ENCODE measurements around the gene HFE. TPM values are rescaled to one million over a fixed set of nuclear protein-coding genes. Genes with fewer than 3 reads are reported as not detected.

Gene HFE
- total and polyA plus RNA-seq, 8 donors: 1.5 to 8.2 (median 3.7) TPM

DNA sequence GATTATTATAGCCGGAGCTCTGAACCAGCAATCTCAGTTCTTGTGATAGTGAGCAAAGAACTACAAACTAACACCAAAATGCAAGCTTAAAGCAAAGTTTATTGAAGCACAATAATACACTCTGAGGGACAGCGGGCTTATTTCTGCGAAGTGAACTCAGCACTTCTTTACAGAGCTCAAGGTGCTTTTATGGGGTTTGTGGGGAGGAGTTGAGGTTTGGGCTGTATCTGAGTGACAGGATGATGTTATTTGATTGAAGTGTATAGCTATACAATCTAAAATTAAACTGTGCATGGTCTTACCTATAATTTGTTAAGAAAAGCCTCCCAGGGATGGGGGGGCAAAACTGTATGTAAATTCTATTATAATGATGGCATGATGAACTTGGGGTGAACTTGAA, 1.0 kb upstream of the HFE start:
- H3K4me3 ChIP-seq: no peak overlapping the region
- DNase-seq: peak in 1 of 2 donors; percentile 27
- intact Hi-C loops (cut with DNase I; ENCODE audit: low total_unique reads): no loop called here
- H3K36me3 ChIP-seq: no peaks in the 10 kb centered on the region
- H3K27me3 ChIP-seq: no peaks in the 10 kb centered on the region
- no peak overlapping the region for H3K27ac ChIP-seq
- peaks cover 0 to 8% (median 0%) of the 10 kb centered on the region in 4 donors for H3K9me3 ChIP-seq
- 89 to 95% (median 92%) methylated on average over 3 of the region's 3 CpGs for WGBS, 5 donors
- H3K4me1 ChIP-seq: peaks cover 8 to 31% (median 20%) of the 10 kb centered on the region in 4 donors
- no peak for TF ChIP-seq EP300 (IDR thresholded peaks at IDR 0.05)
- TF ChIP-seq, protein P1, sequence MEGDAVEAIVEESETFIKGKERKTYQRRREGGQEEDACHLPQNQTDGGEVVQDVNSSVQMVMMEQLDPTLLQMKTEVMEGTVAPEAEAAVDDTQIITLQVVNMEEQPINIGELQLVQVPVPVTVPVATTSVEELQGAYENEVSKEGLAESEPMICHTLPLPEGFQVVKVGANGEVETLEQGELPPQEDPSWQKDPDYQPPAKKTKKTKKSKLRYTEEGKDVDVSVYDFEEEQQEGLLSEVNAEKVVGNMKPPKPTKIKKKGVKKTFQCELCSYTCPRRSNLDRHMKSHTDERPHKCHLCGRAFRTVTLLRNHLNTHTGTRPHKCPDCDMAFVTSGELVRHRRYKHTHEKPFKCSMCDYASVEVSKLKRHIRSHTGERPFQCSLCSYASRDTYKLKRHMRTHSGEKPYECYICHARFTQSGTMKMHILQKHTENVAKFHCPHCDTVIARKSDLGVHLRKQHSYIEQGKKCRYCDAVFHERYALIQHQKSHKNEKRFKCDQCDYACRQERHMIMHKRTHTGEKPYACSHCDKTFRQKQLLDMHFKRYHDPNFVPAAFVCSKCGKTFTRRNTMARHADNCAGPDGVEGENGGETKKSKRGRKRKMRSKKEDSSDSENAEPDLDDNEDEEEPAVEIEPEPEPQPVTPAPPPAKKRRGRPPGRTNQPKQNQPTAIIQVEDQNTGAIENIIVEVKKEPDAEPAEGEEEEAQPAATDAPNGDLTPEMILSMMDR (IDR thresholded peaks at IDR 0.05): no peak
- no peak for TF ChIP-seq POLR2A (IDR thresholded peaks at IDR 0.05)
- TF ChIP-seq POLR2AphosphoS5 (IDR thresholded peaks at IDR 0.05): no peak

DNA sequence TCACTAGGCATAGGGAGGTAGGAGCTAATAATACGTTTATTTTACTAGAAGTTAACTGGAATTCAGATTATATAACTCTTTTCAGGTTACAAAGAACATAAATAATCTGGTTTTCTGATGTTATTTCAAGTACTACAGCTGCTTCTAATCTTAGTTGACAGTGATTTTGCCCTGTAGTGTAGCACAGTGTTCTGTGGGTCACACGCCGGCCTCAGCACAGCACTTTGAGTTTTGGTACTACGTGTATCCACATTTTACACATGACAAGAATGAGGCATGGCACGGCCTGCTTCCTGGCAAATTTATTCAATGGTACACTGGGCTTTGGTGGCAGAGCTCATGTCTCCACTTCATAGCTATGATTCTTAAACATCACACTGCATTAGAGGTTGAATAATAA, 1.1 kb downstream of the HFE start:
- 18 to 46% (median 34%) methylated on average over 5 of the region's 5 CpGs for WGBS, 5 donors
- intact Hi-C loops (cut with DNase I; ENCODE audit: low total_unique reads): no loop called here
- Histone ChIP-seq H3K4me1 (peaks cover 8 to 31% (median 20%) of the 10 kb centered on the region in 4 donors), H3K4me3 (peak overlapping the region; percentile 60 to 69 (median 66)), H3K27ac (peak overlapping the region; percentile 39 to 95 (median 92)), H3K9me3 (no peaks in the 10 kb centered on the region), H3K27me3 (no peaks in the 10 kb centered on the region), H3K36me3 (peaks cover 0 to 4% (median 0%) of the 10 kb centered on the region in 4 donors)
- TF ChIP-seq, protein P1 (IDR thresholded peaks at IDR 0.05): no peak
- TF ChIP-seq POLR2AphosphoS5 (IDR thresholded peaks at IDR 0.05) (peak in 1 of 3 donors; percentile 73), EP300 (IDR thresholded peaks at IDR 0.05) (peak; percentile 43), POLR2A (IDR thresholded peaks at IDR 0.05) (no peak)
- DNase-seq: peak in 1 of 2 donors; percentile 32

DNA sequence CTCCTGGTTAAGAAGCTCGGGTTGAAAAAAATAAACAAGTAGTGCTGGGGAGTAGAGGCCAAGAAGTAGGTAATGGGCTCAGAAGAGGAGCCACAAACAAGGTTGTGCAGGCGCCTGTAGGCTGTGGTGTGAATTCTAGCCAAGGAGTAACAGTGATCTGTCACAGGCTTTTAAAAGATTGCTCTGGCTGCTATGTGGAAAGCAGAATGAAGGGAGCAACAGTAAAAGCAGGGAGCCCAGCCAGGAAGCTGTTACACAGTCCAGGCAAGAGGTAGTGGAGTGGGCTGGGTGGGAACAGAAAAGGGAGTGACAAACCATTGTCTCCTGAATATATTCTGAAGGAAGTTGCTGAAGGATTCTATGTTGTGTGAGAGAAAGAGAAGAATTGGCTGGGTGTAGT, 2.0 kb downstream of the HFE start:
- Histone ChIP-seq H3K27ac (peak overlapping the region in 3 of 5 donors; percentile 87 to 95 (median 94)), H3K4me3 (no peak overlapping the region), H3K27me3 (no peaks in the 10 kb centered on the region), H3K9me3 (no peaks in the 10 kb centered on the region), H3K36me3 (peaks cover 0 to 4% (median 0%) of the 10 kb centered on the region in 4 donors), H3K4me1 (peaks cover 8 to 31% (median 20%) of the 10 kb centered on the region in 4 donors)
- 57 to 77% (median 70%) methylated on average over 2 of the region's 2 CpGs for WGBS, 5 donors
- peak in 1 of 2 donors; percentile 39 for DNase-seq
- intact Hi-C loops (cut with DNase I; ENCODE audit: low total_unique reads): no loop called here
- TF ChIP-seq, protein P1 (IDR thresholded peaks at IDR 0.05): no peak

DNA sequence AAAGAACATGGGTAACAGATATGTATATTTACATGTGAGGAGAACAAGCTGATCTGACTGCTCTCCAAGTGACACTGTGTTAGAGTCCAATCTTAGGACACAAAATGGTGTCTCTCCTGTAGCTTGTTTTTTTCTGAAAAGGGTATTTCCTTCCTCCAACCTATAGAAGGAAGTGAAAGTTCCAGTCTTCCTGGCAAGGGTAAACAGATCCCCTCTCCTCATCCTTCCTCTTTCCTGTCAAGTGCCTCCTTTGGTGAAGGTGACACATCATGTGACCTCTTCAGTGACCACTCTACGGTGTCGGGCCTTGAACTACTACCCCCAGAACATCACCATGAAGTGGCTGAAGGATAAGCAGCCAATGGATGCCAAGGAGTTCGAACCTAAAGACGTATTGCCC, 5.2 kb downstream of the HFE start:
- H3K27ac ChIP-seq: no peak overlapping the region
- DNase-seq: no peak
- intact Hi-C loops (cut with DNase I; ENCODE audit: low total_unique reads): no loop called here
- no peaks in the 10 kb centered on the region for H3K27me3 ChIP-seq
- H3K4me1 ChIP-seq: peaks cover 8 to 22% (median 20%) of the 10 kb centered on the region in 4 donors
- peaks cover 0 to 4% (median 0%) of the 10 kb centered on the region in 4 donors for H3K36me3 ChIP-seq
- WGBS, 5 donors: 82 to 94% (median 92%) methylated on average over 4 of the region's 4 CpGs
- TF ChIP-seq EP300 (IDR thresholded peaks at IDR 0.05) (no peak), POLR2A (IDR thresholded peaks at IDR 0.05) (no peak), POLR2AphosphoS5 (IDR thresholded peaks at IDR 0.05) (no peak)
- TF ChIP-seq, protein P1 (IDR thresholded peaks at IDR 0.05): no peak
- H3K9me3 ChIP-seq: no peaks in the 10 kb centered on the region
- H3K4me3 ChIP-seq: no peak overlapping the region
